Measurements from ENCODE around the gene TOM1. TPM values are rescaled to one million over a fixed set of nuclear protein-coding genes. Genes with fewer than 3 reads are reported as not detected.

The TOM1 gene
- total RNA-seq, 1 experiment from 2014 or later = 49.1 TPM

DNA sequence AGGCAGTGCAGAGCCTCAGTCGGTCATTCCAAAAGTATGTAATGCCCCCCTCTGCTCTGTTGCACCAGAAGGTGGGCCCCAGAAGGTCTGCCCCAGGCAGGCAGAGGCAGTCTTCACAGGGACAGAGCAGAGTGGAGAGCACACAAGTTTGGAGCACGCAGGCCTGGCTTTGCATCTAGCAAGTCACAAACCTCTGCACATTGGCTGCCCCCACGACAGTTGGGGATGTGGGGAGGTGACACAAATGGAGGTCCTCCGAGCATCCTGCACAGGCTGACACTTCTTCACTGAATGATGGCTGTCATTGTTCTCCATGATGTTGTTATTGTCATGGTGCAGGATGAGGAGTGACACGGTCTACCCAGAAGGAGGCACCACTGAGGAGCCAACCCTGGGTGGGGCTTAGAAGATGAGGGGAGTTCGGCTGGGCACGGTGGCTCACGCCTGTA is 11.9 kb downstream of the TOM1 start:
- TF ChIP-seq, protein P1, sequence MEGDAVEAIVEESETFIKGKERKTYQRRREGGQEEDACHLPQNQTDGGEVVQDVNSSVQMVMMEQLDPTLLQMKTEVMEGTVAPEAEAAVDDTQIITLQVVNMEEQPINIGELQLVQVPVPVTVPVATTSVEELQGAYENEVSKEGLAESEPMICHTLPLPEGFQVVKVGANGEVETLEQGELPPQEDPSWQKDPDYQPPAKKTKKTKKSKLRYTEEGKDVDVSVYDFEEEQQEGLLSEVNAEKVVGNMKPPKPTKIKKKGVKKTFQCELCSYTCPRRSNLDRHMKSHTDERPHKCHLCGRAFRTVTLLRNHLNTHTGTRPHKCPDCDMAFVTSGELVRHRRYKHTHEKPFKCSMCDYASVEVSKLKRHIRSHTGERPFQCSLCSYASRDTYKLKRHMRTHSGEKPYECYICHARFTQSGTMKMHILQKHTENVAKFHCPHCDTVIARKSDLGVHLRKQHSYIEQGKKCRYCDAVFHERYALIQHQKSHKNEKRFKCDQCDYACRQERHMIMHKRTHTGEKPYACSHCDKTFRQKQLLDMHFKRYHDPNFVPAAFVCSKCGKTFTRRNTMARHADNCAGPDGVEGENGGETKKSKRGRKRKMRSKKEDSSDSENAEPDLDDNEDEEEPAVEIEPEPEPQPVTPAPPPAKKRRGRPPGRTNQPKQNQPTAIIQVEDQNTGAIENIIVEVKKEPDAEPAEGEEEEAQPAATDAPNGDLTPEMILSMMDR (IDR thresholded peaks at IDR 0.05; ENCODE audit: unreplicated experiment) = no peak
- BruUV-seq (replicated peaks) = no TSS peak
- no peaks in the 10 kb centered on the region for H3K27me3 Mint-ChIP-seq (ENCODE audit: unreplicated experiment)
- peak overlapping the region; percentile 99 for H3K27ac Mint-ChIP-seq (ENCODE audit: unreplicated experiment)
- H3K4me3 Mint-ChIP-seq (ENCODE audit: low read depth, unreplicated experiment) = peak overlapping the region; percentile 56
- H3K9me3 Mint-ChIP-seq (ENCODE audit: low read depth, unreplicated experiment) = peaks cover 3% of the 10 kb centered on the region
- DNase-seq = no peak
- intact Hi-C loops (cut with micrococcal nuclease; ENCODE audit: unreplicated experiment) = no loop called here
- CTCF ChIA-PET = interaction anchor here (1.0 to 4.6 kb wide), 5 partner anchors 10 to 80 kb away, joined by 4 to 34 read pairs (median 5); partner anchors contain the start of gene TOM1
- H3K36me3 Mint-ChIP-seq (ENCODE audit: insufficient read depth, unreplicated experiment) = peaks cover 34% of the 10 kb centered on the region
- peaks cover 70% of the 10 kb centered on the region for H3K4me1 Mint-ChIP-seq (ENCODE audit: low read depth, unreplicated experiment)

DNA sequence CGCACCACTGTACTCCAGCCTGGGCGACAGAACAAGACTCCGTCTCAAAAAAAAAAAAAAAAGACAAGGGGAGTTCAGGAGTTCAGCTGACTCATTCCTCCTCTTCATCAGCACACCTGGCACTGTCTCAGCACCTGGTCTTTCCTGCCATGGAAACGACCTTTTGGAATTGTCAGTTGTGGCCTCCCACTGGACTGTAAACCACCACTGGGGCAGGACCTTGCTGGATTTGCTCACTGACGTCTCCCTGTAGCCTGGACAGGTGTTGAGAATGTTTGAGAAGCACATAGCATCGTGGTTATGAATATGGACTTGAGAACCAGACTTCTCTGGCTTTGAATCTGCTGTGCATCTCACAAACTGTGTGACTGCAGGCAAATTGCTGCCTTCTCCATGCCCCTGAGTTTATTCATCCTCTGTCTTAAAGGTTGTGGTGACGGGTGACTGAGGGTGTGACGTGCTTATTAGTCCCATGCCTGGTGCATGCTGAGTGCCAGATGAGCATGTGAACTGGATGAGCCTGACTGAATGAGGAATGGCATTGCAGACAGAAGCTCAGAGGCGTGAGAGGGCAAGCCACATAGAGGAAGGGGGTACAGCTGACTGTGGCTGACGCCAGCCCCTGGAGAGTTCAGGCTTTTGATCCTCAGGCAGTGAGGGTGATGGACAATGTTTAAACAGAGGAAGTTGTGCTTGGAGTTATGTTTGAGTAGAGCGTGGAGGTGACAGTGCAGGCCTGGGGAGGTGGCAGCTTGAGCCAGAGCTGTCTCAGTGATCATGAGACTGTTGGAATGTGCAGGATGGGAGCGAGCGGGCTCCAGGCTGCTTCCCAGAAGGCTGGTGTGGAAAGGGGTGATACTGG is 12.7 kb downstream of the TOM1 start:
- TF ChIP-seq, protein P1 (IDR thresholded peaks at IDR 0.05; ENCODE audit: unreplicated experiment) = no peak
- peaks cover 62% of the 10 kb centered on the region for H3K4me1 Mint-ChIP-seq (ENCODE audit: low read depth, unreplicated experiment)
- H3K4me3 Mint-ChIP-seq (ENCODE audit: low read depth, unreplicated experiment) = peak overlapping the region; percentile 59
- H3K36me3 Mint-ChIP-seq (ENCODE audit: insufficient read depth, unreplicated experiment) = peaks cover 29% of the 10 kb centered on the region
- CTCF ChIA-PET = interaction anchor here (0.5 to 4.6 kb wide), 5 partner anchors 10 to 1888 kb away, joined by 4 to 34 read pairs (median 4); partner anchors contain the start of gene TOM1
- intact Hi-C loops (cut with micrococcal nuclease; ENCODE audit: unreplicated experiment) = no loop called here
- no TSS peak for BruUV-seq (replicated peaks)
- H3K27ac Mint-ChIP-seq (ENCODE audit: unreplicated experiment) = peak overlapping the region; percentile 99
- peaks cover 3% of the 10 kb centered on the region for H3K9me3 Mint-ChIP-seq (ENCODE audit: low read depth, unreplicated experiment)
- peak; percentile 80 for DNase-seq
- no peaks in the 10 kb centered on the region for H3K27me3 Mint-ChIP-seq (ENCODE audit: unreplicated experiment)

DNA sequence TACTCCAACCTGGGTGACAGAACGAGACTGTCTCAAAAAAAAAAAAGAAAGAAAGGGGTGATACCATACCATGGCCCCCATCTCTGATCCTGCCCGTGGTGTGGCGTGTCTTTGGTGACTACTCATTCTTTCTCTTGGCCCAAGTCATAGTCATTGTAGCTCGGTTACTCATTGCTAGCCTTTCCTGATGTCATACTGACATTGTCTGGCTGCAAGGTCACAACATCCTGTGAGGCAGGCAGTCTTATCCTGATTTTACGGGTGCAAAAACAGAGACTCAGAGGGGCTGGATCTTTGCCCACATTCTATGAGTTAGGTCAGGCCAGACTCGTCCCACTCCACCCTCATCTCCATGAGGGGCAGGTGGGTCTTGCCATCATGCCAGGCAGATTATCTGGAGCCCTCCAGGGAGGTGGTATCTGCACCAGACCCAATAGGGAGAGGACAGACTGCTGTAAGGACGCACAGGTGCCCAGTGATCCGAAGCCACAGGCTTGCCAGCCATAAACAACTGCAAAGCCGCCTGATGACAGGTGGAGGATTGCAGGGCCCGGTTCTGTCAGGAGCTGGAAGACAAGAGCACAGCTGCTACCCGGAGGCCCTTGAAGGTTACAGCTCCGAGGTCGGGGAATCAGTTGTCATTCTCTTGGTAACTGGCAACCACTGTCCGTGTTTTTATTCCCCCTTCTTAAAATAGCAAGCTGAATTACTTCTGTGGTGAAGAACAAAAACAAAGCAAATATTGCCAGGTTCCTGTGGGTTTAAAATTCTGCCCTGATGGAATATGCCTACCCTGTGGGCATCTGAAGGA is 13.8 kb downstream of the TOM1 start:
- Mint-ChIP-seq H3K27me3 (ENCODE audit: unreplicated experiment) (no peaks in the 10 kb centered on the region), H3K4me1 (ENCODE audit: low read depth, unreplicated experiment) (peaks cover 57% of the 10 kb centered on the region), H3K9me3 (ENCODE audit: low read depth, unreplicated experiment) (peaks cover 3% of the 10 kb centered on the region), H3K36me3 (ENCODE audit: insufficient read depth, unreplicated experiment) (peaks cover 37% of the 10 kb centered on the region), H3K27ac (ENCODE audit: unreplicated experiment) (peak overlapping the region; percentile 99), H3K4me3 (ENCODE audit: low read depth, unreplicated experiment) (peak overlapping the region; percentile 59)
- peak; percentile 58 for DNase-seq
- TF ChIP-seq, protein P1 (IDR thresholded peaks at IDR 0.05; ENCODE audit: unreplicated experiment) = no peak
- TSS peak; percentile 58 for BruUV-seq (replicated peaks)
- CTCF ChIA-PET = interaction anchor here (0.5 to 4.6 kb wide), 5 partner anchors 11 to 1887 kb away, joined by 4 to 34 read pairs (median 8); partner anchors contain the start of gene TOM1
- intact Hi-C loops (cut with micrococcal nuclease; ENCODE audit: unreplicated experiment) = no loop called here

DNA sequence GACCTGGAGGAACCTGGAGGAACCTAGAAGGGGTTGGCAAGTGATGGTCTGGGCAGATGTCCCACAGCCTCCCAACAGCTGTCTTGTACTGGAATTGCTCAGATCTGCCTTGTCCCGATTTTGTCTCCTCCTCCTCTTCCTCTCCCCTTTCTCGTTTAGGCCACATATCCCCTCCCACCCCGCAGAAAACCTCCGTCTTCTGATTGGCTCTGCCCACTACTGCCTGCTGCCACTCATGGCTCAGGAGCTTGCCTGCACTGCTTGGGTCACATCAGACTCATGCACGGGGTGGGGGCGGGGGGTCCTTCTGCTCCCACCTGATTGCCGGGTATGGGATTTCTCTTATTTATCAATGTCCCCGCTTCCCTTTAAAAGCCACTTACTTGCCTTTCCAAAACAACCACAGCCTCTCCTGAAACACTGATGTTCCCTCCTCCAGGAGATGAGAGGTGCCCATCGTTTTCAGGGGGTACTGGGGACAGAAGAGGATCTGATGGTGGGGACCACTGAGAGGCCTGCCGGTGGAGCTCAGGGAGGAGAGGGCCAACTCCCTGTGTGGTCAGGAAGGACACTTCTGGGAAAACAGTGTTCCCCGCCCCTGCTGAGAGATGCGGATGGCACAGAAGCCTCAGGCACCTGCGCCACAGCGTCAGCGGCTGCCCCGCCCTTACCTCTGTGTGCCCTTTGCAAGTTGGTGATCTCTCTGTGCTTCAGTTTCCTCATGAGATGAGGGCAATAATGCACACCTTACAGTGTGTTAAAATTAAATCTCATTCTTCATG is 14.7 kb downstream of the TOM1 start:
- no TSS peak for BruUV-seq (replicated peaks)
- CTCF ChIA-PET = interaction anchor here (1.1 to 4.6 kb wide), 3 partner anchors 12 to 35 kb away, joined by 8 to 34 read pairs (median 15); partner anchors contain the start of gene TOM1
- intact Hi-C loops (cut with micrococcal nuclease; ENCODE audit: unreplicated experiment) = no loop called here
- Mint-ChIP-seq H3K27me3 (ENCODE audit: unreplicated experiment) (no peaks in the 10 kb centered on the region), H3K4me3 (ENCODE audit: low read depth, unreplicated experiment) (no peak overlapping the region), H3K9me3 (ENCODE audit: low read depth, unreplicated experiment) (peaks cover 3% of the 10 kb centered on the region), H3K4me1 (ENCODE audit: low read depth, unreplicated experiment) (peaks cover 57% of the 10 kb centered on the region), H3K27ac (ENCODE audit: unreplicated experiment) (peak overlapping the region; percentile 34), H3K36me3 (ENCODE audit: insufficient read depth, unreplicated experiment) (peaks cover 37% of the 10 kb centered on the region)
- TF ChIP-seq, protein P1 (IDR thresholded peaks at IDR 0.05; ENCODE audit: unreplicated experiment) = no peak
- DNase-seq = no peak

Measured in Calu3 (cell line).